ENCODE measurements around the gene PRSS1.
A peak's percentile ranks its signal among the peaks of the same experiment; 100 is the strongest.

Gene PRSS1

GRCh38 chr7:142782922-142783900, 33.9 kb downstream of the PRSS1 start:
- H3K27ac ChIP-seq (replicated peaks; ENCODE audit: low read length): no peak overlapping the region
- no peak overlapping the region for H3K9ac ChIP-seq (ENCODE audit: low read depth, low read length, poor library complexity)
- H3K4ac ChIP-seq (ENCODE audit: low read length): no peak overlapping the region
- no peak overlapping the region for H2BK5ac ChIP-seq (ENCODE audit: low read length)
- no peak overlapping the region for H3K23ac ChIP-seq (ENCODE audit: low read depth, low read length, poor library complexity)
- H2AK5ac ChIP-seq (ENCODE audit: low read depth, low read length): no peak overlapping the region
- H3K79me1 ChIP-seq (ENCODE audit: low read depth, low read length): no peaks in the 10 kb centered on the region
- H2BK15ac ChIP-seq (ENCODE audit: low read length): no peak overlapping the region
- peak overlapping the region in 1 of 2 donors; percentile 67 for H3K4me3 ChIP-seq (ENCODE audit: low read length in 2 of 2)
- no peak overlapping the region for H2BK12ac ChIP-seq (ENCODE audit: low read length)
- no CpG with 5 or more reads among the region's 32 CpGs for whole genome bisulfite sequencing, 2 donors (ENCODE audit: extremely low coverage in 2 of 2, insufficient read length in 2 of 2, insufficient replicate concordance in 1 of 2)
- H3K14ac ChIP-seq (ENCODE audit: low read length): peak overlapping the region; percentile 56
- no peak overlapping the region for H4K91ac ChIP-seq (ENCODE audit: low read depth, low read length, poor library complexity)
- H3K27me3 ChIP-seq (ENCODE audit: control insufficient read depth in 3 of 3, insufficient read depth in 3 of 3, low read depth in 1 of 3, low read length in 3 of 3): no peaks in the 10 kb centered on the region
- no peak overlapping the region for H2AFZ ChIP-seq (ENCODE audit: low read length)
- DNase-seq (ENCODE audit: low spot score): peak; percentile 88
- H3K4me2 ChIP-seq (ENCODE audit: insufficient read depth, low read length, poor library complexity, severe bottlenecking): peak overlapping the region; percentile 54
- peaks cover 0 to 1% of the 10 kb centered on the region in 2 donors for H3K4me1 ChIP-seq (ENCODE audit: control insufficient read depth in 2 of 2, insufficient read depth in 1 of 2, low read depth in 1 of 2, low read length in 2 of 2)
- H4K8ac ChIP-seq (ENCODE audit: low read depth, low read length): peak overlapping the region; percentile 65
- H3K18ac ChIP-seq (ENCODE audit: low read length): peak overlapping the region; percentile 85
- H2BK120ac ChIP-seq (ENCODE audit: low read depth, low read length): no peak overlapping the region
- H3K36me3 ChIP-seq (replicated peaks in 1 of 2; ENCODE audit: control insufficient read depth in 2 of 2, insufficient read depth in 2 of 2, low read length in 2 of 2): no peaks in the 10 kb centered on the region
- peaks cover 0 to 1% of the 10 kb centered on the region in 2 donors for H3K9me3 ChIP-seq (replicated peaks in 1 of 2; ENCODE audit: control insufficient read depth in 2 of 2, insufficient read depth in 1 of 2, low read depth in 1 of 2, low read length in 2 of 2)

- H2AK5ac ChIP-seq (ENCODE audit: low read depth, low read length): no peak overlapping the region
- no CpG with 5 or more reads among the region's 7 CpGs for WGBS, 2 donors (ENCODE audit: extremely low coverage in 2 of 2, insufficient read length in 2 of 2, insufficient replicate concordance in 1 of 2)
- H2BK5ac ChIP-seq (ENCODE audit: low read length): no peak overlapping the region
- H2AFZ ChIP-seq (ENCODE audit: low read length): no peak overlapping the region
- H3K4me3 ChIP-seq (ENCODE audit: low read length in 2 of 2): no peak overlapping the region
- no peak overlapping the region for H2BK15ac ChIP-seq (ENCODE audit: low read length)
- H3K4ac ChIP-seq (ENCODE audit: low read length): no peak overlapping the region
- H3K9ac ChIP-seq (ENCODE audit: low read depth, low read length, poor library complexity): no peak overlapping the region
- no peak overlapping the region for H3K27ac ChIP-seq (replicated peaks; ENCODE audit: low read length)
- no peak overlapping the region for H2BK12ac ChIP-seq (ENCODE audit: low read length)
- no peak overlapping the region for H3K18ac ChIP-seq (ENCODE audit: low read length)
- H3K14ac ChIP-seq (ENCODE audit: low read length): no peak overlapping the region
- no peak overlapping the region for H3K4me2 ChIP-seq (ENCODE audit: insufficient read depth, low read length, poor library complexity, severe bottlenecking)
- no peak overlapping the region for H3K23ac ChIP-seq (ENCODE audit: low read depth, low read length, poor library complexity)
- H2BK120ac ChIP-seq (ENCODE audit: low read depth, low read length): no peak overlapping the region
- peaks cover 0 to 1% of the 10 kb centered on the region in 2 donors for H3K4me1 ChIP-seq (ENCODE audit: control insufficient read depth in 2 of 2, insufficient read depth in 1 of 2, low read depth in 1 of 2, low read length in 2 of 2)
- no peak overlapping the region for H4K8ac ChIP-seq (ENCODE audit: low read depth, low read length)
- no peak overlapping the region for H4K91ac ChIP-seq (ENCODE audit: low read depth, low read length, poor library complexity)
- no peaks in the 10 kb centered on the region for H3K36me3 ChIP-seq (replicated peaks in 1 of 2; ENCODE audit: control insufficient read depth in 2 of 2, insufficient read depth in 2 of 2, low read length in 2 of 2)
- DNase-seq (ENCODE audit: low spot score): no peak
- peaks cover 0 to 1% of the 10 kb centered on the region in 2 donors for H3K9me3 ChIP-seq (replicated peaks in 1 of 2; ENCODE audit: control insufficient read depth in 2 of 2, insufficient read depth in 1 of 2, low read depth in 1 of 2, low read length in 2 of 2)
- H3K79me1 ChIP-seq (ENCODE audit: low read depth, low read length): no peaks in the 10 kb centered on the region
- no peaks in the 10 kb centered on the region for H3K27me3 ChIP-seq (ENCODE audit: control insufficient read depth in 3 of 3, insufficient read depth in 3 of 3, low read depth in 1 of 3, low read length in 3 of 3)
Observed at GRCh38 chr7:142784096-142784495, 34.8 kb downstream of the PRSS1 start.

GRCh38 chr7:142784716-142785115, 35.4 kb downstream of the PRSS1 start:
- Histone ChIP-seq H3K36me3 (replicated peaks in 1 of 2; ENCODE audit: control insufficient read depth in 2 of 2, insufficient read depth in 2 of 2, low read length in 2 of 2) (no peaks in the 10 kb centered on the region), H4K8ac (ENCODE audit: low read depth, low read length) (no peak overlapping the region), H3K9ac (ENCODE audit: low read depth, low read length, poor library complexity) (no peak overlapping the region), H3K9me3 (replicated peaks in 1 of 2; ENCODE audit: control insufficient read depth in 2 of 2, insufficient read depth in 1 of 2, low read depth in 1 of 2, low read length in 2 of 2) (peaks cover 0 to 1% of the 10 kb centered on the region in 2 donors), H2BK15ac (ENCODE audit: low read length) (no peak overlapping the region), H3K4ac (ENCODE audit: low read length) (no peak overlapping the region), H3K23ac (ENCODE audit: low read depth, low read length, poor library complexity) (no peak overlapping the region), H2BK5ac (ENCODE audit: low read length) (no peak overlapping the region), H3K27me3 (ENCODE audit: control insufficient read depth in 3 of 3, insufficient read depth in 3 of 3, low read depth in 1 of 3, low read length in 3 of 3) (no peaks in the 10 kb centered on the region), H2AFZ (ENCODE audit: low read length) (no peak overlapping the region), H4K91ac (ENCODE audit: low read depth, low read length, poor library complexity) (no peak overlapping the region), H3K4me1 (ENCODE audit: control insufficient read depth in 2 of 2, insufficient read depth in 1 of 2, low read depth in 1 of 2, low read length in 2 of 2) (peaks cover 0 to 1% of the 10 kb centered on the region in 2 donors), H3K14ac (ENCODE audit: low read length) (no peak overlapping the region), H3K18ac (ENCODE audit: low read length) (no peak overlapping the region), H3K27ac (replicated peaks; ENCODE audit: low read length) (no peak overlapping the region), H3K79me1 (ENCODE audit: low read depth, low read length) (no peaks in the 10 kb centered on the region), H2BK12ac (ENCODE audit: low read length) (no peak overlapping the region), H3K4me3 (ENCODE audit: low read length in 2 of 2) (no peak overlapping the region), H2BK120ac (ENCODE audit: low read depth, low read length) (no peak overlapping the region), H3K4me2 (ENCODE audit: insufficient read depth, low read length, poor library complexity, severe bottlenecking) (no peak overlapping the region), H2AK5ac (ENCODE audit: low read depth, low read length) (no peak overlapping the region)
- no CpG with 5 or more reads among the region's 8 CpGs for WGBS, 2 donors (ENCODE audit: extremely low coverage in 2 of 2, insufficient read length in 2 of 2, insufficient replicate concordance in 1 of 2)
- DNase-seq (ENCODE audit: low spot score): no peak

GRCh38 chr7:142785841-142786250, 36.6 kb downstream of the PRSS1 start:
- H3K36me3 ChIP-seq (replicated peaks in 1 of 2; ENCODE audit: control insufficient read depth in 2 of 2, insufficient read depth in 2 of 2, low read length in 2 of 2): no peaks in the 10 kb centered on the region
- no peak overlapping the region for H3K14ac ChIP-seq (ENCODE audit: low read length)
- WGBS, 2 donors (ENCODE audit: extremely low coverage in 2 of 2, insufficient read length in 2 of 2, insufficient replicate concordance in 1 of 2): no CpG with 5 or more reads among the region's 8 CpGs
- H3K27ac ChIP-seq (replicated peaks; ENCODE audit: low read length): no peak overlapping the region
- H2AK5ac ChIP-seq (ENCODE audit: low read depth, low read length): no peak overlapping the region
- no peak overlapping the region for H2BK120ac ChIP-seq (ENCODE audit: low read depth, low read length)
- no peak overlapping the region for H2AFZ ChIP-seq (ENCODE audit: low read length)
- no peak overlapping the region for H3K9ac ChIP-seq (ENCODE audit: low read depth, low read length, poor library complexity)
- H3K79me1 ChIP-seq (ENCODE audit: low read depth, low read length): no peaks in the 10 kb centered on the region
- H3K4me2 ChIP-seq (ENCODE audit: insufficient read depth, low read length, poor library complexity, severe bottlenecking): no peak overlapping the region
- H3K9me3 ChIP-seq (replicated peaks in 1 of 2; ENCODE audit: control insufficient read depth in 2 of 2, insufficient read depth in 1 of 2, low read depth in 1 of 2, low read length in 2 of 2): peaks cover 0 to 1% of the 10 kb centered on the region in 2 donors
- H2BK12ac ChIP-seq (ENCODE audit: low read length): no peak overlapping the region
- H2BK15ac ChIP-seq (ENCODE audit: low read length): no peak overlapping the region
- H2BK5ac ChIP-seq (ENCODE audit: low read length): no peak overlapping the region
- DNase-seq (ENCODE audit: low spot score): no peak
- peak overlapping the region; percentile 44 for H3K18ac ChIP-seq (ENCODE audit: low read length)
- peaks cover 0 to 1% of the 10 kb centered on the region in 2 donors for H3K4me1 ChIP-seq (ENCODE audit: control insufficient read depth in 2 of 2, insufficient read depth in 1 of 2, low read depth in 1 of 2, low read length in 2 of 2)
- H3K4me3 ChIP-seq (ENCODE audit: low read length in 2 of 2): no peak overlapping the region
- H3K23ac ChIP-seq (ENCODE audit: low read depth, low read length, poor library complexity): no peak overlapping the region
- H4K8ac ChIP-seq (ENCODE audit: low read depth, low read length): no peak overlapping the region
- H4K91ac ChIP-seq (ENCODE audit: low read depth, low read length, poor library complexity): no peak overlapping the region
- no peaks in the 10 kb centered on the region for H3K27me3 ChIP-seq (ENCODE audit: control insufficient read depth in 3 of 3, insufficient read depth in 3 of 3, low read depth in 1 of 3, low read length in 3 of 3)
- H3K4ac ChIP-seq (ENCODE audit: low read length): no peak overlapping the region
